Measurements from ENCODE around the gene CYP46A1.

CYP46A1 gene

GRCh38 chr14:99742509-99743487 is 58.7 kb downstream of the CYP46A1 start:
- no peaks in the 10 kb centered on the region; the same call in 1 of the 2 replicates for H3K27me3 ChIP-seq (ENCODE audit: insufficient read depth, low read length)
- no peak overlapping the region for H3K27ac ChIP-seq (ENCODE audit: low read depth, low read length, poor library complexity, severe bottlenecking)
- no peak for TF ChIP-seq EZH2 (IDR thresholded peaks at IDR 0.05; ENCODE audit: borderline replicate concordance, low read length)
- TF ChIP-seq, protein P1, sequence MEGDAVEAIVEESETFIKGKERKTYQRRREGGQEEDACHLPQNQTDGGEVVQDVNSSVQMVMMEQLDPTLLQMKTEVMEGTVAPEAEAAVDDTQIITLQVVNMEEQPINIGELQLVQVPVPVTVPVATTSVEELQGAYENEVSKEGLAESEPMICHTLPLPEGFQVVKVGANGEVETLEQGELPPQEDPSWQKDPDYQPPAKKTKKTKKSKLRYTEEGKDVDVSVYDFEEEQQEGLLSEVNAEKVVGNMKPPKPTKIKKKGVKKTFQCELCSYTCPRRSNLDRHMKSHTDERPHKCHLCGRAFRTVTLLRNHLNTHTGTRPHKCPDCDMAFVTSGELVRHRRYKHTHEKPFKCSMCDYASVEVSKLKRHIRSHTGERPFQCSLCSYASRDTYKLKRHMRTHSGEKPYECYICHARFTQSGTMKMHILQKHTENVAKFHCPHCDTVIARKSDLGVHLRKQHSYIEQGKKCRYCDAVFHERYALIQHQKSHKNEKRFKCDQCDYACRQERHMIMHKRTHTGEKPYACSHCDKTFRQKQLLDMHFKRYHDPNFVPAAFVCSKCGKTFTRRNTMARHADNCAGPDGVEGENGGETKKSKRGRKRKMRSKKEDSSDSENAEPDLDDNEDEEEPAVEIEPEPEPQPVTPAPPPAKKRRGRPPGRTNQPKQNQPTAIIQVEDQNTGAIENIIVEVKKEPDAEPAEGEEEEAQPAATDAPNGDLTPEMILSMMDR (IDR thresholded peaks at IDR 0.05; ENCODE audit: low read length): no peak
- H3K79me2 ChIP-seq (ENCODE audit: insufficient read depth, low read length): no peaks in the 10 kb centered on the region
- no peak overlapping the region for H3K4me3 ChIP-seq (ENCODE audit: low read depth, low read length, poor library complexity, severe bottlenecking)
- H3K36me3 ChIP-seq (ENCODE audit: insufficient read depth, low read length): no peaks in the 10 kb centered on the region
- no peaks in the 10 kb centered on the region for H3K4me1 ChIP-seq (ENCODE audit: insufficient read depth, low read length, severe bottlenecking)
- no peak overlapping the region for H3K4me2 ChIP-seq (ENCODE audit: low read length)
- H2AFZ ChIP-seq (ENCODE audit: low read length): no peak overlapping the region
- no peaks in the 10 kb centered on the region for H3K9me2 ChIP-seq (ENCODE audit: low read depth, low read length)
- no peaks in the 10 kb centered on the region for H3K9me3 ChIP-seq (ENCODE audit: low read length)
- no peaks in the 10 kb centered on the region for H3F3A ChIP-seq (ENCODE audit: insufficient read depth, low read length)
- no peak overlapping the region for H3K9ac ChIP-seq (ENCODE audit: low read length)
- no peaks in the 10 kb centered on the region for H4K20me1 ChIP-seq (ENCODE audit: insufficient read depth, low read length)

- Histone ChIP-seq H3K4me2 (ENCODE audit: low read length) (no peak overlapping the region), H3K9ac (ENCODE audit: low read length) (no peak overlapping the region), H3K9me2 (ENCODE audit: low read depth, low read length) (no peaks in the 10 kb centered on the region), H3K36me3 (ENCODE audit: insufficient read depth, low read length) (no peaks in the 10 kb centered on the region), H3K27ac (ENCODE audit: low read depth, low read length, poor library complexity, severe bottlenecking) (no peak overlapping the region), H3F3A (ENCODE audit: insufficient read depth, low read length) (no peaks in the 10 kb centered on the region), H3K9me3 (ENCODE audit: low read length) (no peaks in the 10 kb centered on the region), H4K20me1 (ENCODE audit: insufficient read depth, low read length) (no peaks in the 10 kb centered on the region), H3K4me3 (ENCODE audit: low read depth, low read length, poor library complexity, severe bottlenecking) (no peak overlapping the region), H3K4me1 (ENCODE audit: insufficient read depth, low read length, severe bottlenecking) (no peaks in the 10 kb centered on the region), H3K27me3 (ENCODE audit: insufficient read depth, low read length) (no peaks in the 10 kb centered on the region; the same call in 1 of the 2 replicates), H3K79me2 (ENCODE audit: insufficient read depth, low read length) (no peaks in the 10 kb centered on the region), H2AFZ (ENCODE audit: low read length) (no peak overlapping the region)
- TF ChIP-seq, protein P1 (IDR thresholded peaks at IDR 0.05; ENCODE audit: low read length): no peak
- TF ChIP-seq EZH2 (IDR thresholded peaks at IDR 0.05; ENCODE audit: borderline replicate concordance, low read length): no peak
These were observed 60.2 kb downstream of the CYP46A1 start for GRCh38 chr14:99744199-99744872.

- no peak for TF ChIP-seq EZH2 (IDR thresholded peaks at IDR 0.05; ENCODE audit: borderline replicate concordance, low read length)
- TF ChIP-seq, protein P1 (IDR thresholded peaks at IDR 0.05; ENCODE audit: low read length): no peak
- no peaks in the 10 kb centered on the region; the same call in 1 of the 2 replicates for H3K27me3 ChIP-seq (ENCODE audit: insufficient read depth, low read length)
- no peaks in the 10 kb centered on the region for H4K20me1 ChIP-seq (ENCODE audit: insufficient read depth, low read length)
- no peak overlapping the region for H3K27ac ChIP-seq (ENCODE audit: low read depth, low read length, poor library complexity, severe bottlenecking)
- H3K9ac ChIP-seq (ENCODE audit: low read length): no peak overlapping the region
- H3K4me2 ChIP-seq (ENCODE audit: low read length): no peak overlapping the region
- no peaks in the 10 kb centered on the region for H3K9me3 ChIP-seq (ENCODE audit: low read length)
- no peaks in the 10 kb centered on the region for H3K9me2 ChIP-seq (ENCODE audit: low read depth, low read length)
- no peak overlapping the region for H2AFZ ChIP-seq (ENCODE audit: low read length)
- no peaks in the 10 kb centered on the region for H3K4me1 ChIP-seq (ENCODE audit: insufficient read depth, low read length, severe bottlenecking)
- H3K4me3 ChIP-seq (ENCODE audit: low read depth, low read length, poor library complexity, severe bottlenecking): no peak overlapping the region
- no peaks in the 10 kb centered on the region for H3K36me3 ChIP-seq (ENCODE audit: insufficient read depth, low read length)
- no peaks in the 10 kb centered on the region for H3F3A ChIP-seq (ENCODE audit: insufficient read depth, low read length)
- H3K79me2 ChIP-seq (ENCODE audit: insufficient read depth, low read length): no peaks in the 10 kb centered on the region
These were observed 60.8 kb downstream of the CYP46A1 start for GRCh38 chr14:99744873-99745224.
